Activated naive CD8-positive, alpha-beta T cell treated with anti-CD3 and anti-CD28 coated beads for 36 hours (primary cell): ENCODE data around the gene SLC22A23. TPM values are rescaled to one million over a fixed set of nuclear protein-coding genes. Genes with fewer than 3 reads are reported as not detected.

ENCODE experiments used
- DNase-seq: peaks from one replicate; pipeline ENCODE4 v3.0.0; 2021
- H3K27ac Mint-ChIP-seq: one replicate; pipeline ENCODE4 v1.8.0; 2022; ENCODE audit warnings: mild to moderate bottlenecking, moderate library complexity, mixed read lengths
- H3K27me3 Mint-ChIP-seq: one replicate; pipeline ENCODE4 v1.8.0; 2022; ENCODE audit warnings: mild to moderate bottlenecking, mixed read lengths
- H3K36me3 Mint-ChIP-seq: one replicate; pipeline ENCODE4 v1.8.0; 2021; ENCODE audit warnings: mild to moderate bottlenecking, mixed read lengths
- H3K4me1 Mint-ChIP-seq: one replicate; pipeline ENCODE4 v1.8.0; 2021; ENCODE audit warnings: mixed read lengths
- H3K4me3 Mint-ChIP-seq: one replicate; pipeline ENCODE4 v1.8.0; 2022; ENCODE audit warnings: mild to moderate bottlenecking, moderate library complexity, mixed read lengths
- H3K9me3 Mint-ChIP-seq: one replicate; pipeline ENCODE4 v1.8.0; 2022; ENCODE audit warnings: mixed read lengths
- total RNA-seq, 2 experiments: library from RNA; stranded (reverse); gene quantifications; one replicate each; pipeline ENCODE4 v1.2.3, GENCODE V29; 2021

Gene SLC22A23
- total RNA-seq, 2 experiments from 2014 or later, result 0.24 to 0.41 TPM

DNA sequence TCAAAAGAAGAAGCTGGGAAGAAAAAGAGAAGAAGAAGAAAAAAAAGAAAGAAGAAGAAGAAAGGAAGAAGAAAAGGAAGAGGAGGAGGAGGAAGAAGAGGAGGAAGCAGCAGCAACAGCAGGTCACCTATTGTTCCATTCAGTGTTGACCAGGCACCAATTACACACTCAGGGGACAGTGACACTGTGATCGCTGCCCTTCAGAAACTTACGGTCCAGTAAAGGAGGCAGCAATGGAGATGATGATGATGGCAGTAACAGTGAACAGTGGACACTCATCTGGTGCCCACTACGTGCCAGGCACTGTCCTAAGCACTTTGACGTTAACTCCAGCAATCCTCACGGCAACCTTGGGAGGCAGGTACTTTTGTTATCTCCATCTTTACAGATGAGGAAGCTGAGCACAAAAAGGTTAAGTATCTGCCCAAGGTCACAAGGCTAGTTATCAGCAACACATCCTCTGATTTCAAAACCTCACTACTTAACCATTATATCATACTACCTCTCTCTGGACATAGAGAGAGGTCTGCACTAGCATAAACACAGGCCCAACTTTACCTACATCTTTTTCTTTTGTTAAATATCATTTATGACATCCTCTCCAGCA is 83.2 kb downstream of the SLC22A23 start:
- H3K36me3 Mint-ChIP-seq, result no peaks in the 10 kb centered on the region
- H3K27ac Mint-ChIP-seq, result no peak overlapping the region
- no peaks in the 10 kb centered on the region for H3K27me3 Mint-ChIP-seq
- H3K4me1 Mint-ChIP-seq, result peaks cover 17% of the 10 kb centered on the region
- no peaks in the 10 kb centered on the region for H3K9me3 Mint-ChIP-seq
- DNase-seq, result no peak
- H3K4me3 Mint-ChIP-seq, result no peak overlapping the region

DNA sequence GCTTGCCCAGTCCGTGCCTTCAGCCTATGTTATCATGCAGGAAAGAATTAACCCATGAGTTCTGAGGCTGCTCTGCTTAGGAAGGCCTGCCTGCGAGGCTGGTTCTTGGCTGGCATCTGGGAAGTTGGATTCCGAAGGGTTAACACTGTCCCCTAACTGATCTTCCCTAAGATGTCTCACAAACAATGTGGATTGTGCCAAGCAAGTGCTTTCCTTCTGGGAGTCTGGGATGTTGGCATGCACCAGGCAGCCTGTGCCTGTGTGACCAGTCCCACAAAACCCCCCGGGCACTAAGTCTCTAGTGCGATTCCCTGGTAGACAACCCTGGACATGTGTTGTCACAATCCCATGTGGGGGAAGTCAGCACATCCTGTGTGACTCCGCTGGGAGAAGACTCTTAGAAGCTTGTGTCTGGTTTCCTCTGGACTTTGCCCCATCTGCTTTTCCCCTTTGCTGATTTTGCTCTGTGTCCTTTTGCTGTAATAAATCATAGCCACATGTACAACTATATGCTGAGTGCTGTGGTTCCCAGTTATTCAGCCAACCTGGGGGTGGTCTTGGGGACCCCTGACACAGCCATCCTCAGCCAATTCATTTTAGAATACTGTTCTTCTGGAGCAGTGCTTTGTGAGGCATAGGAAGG is 83.8 kb downstream of the SLC22A23 start:
- H3K27me3 Mint-ChIP-seq, result no peaks in the 10 kb centered on the region
- peaks cover 13% of the 10 kb centered on the region for H3K4me1 Mint-ChIP-seq
- DNase-seq, result no peak
- H3K36me3 Mint-ChIP-seq, result no peaks in the 10 kb centered on the region
- H3K4me3 Mint-ChIP-seq, result no peak overlapping the region
- no peaks in the 10 kb centered on the region for H3K9me3 Mint-ChIP-seq
- no peak overlapping the region for H3K27ac Mint-ChIP-seq

- H3K27ac Mint-ChIP-seq, result no peak overlapping the region
Measured at GRCh38 chr6:3372184-3372846, 84.5 kb downstream of the SLC22A23 start.

DNA sequence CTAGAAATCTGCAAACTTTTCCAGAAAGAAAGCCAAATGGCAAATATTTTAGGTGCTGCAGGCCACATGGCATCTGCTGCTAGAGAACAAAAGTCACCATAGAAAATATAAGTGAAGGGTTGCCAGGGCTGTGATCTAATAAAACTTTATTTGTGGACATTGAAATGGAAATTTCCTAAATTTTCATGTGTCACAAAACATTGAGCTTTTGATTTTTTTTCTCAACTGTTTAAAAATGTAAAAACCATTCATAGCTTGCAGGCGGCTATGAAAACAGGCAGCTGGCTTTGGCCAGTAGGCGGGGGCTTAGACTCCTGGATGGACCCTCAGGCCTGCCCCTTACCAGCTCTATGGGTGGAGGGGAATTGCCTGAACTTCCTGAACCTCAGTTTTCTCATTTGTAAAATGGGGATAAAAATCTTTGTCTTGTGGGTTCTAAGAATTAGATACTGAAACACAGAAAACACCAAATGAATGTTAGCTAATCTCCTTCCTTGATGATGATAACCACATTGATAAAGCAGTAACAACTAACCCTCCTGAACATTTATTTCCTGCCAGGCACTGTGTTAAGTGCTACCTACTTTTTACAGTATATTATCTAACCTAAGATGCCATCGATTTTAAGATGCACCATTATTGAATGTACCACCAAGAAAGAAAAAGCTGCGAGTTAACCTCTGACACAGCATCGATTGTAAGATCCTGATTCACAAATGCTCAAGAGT is 85.5 kb downstream of the SLC22A23 start:
- Mint-ChIP-seq H3K36me3 (no peaks in the 10 kb centered on the region), H3K9me3 (no peaks in the 10 kb centered on the region), H3K27me3 (no peaks in the 10 kb centered on the region), H3K4me1 (peaks cover 9% of the 10 kb centered on the region), H3K27ac (no peak overlapping the region), H3K4me3 (no peak overlapping the region)
- no peak for DNase-seq

More at GRCh38 chr6:3372184-3372846, 84.5 kb downstream of the SLC22A23 start:
- H3K9me3 Mint-ChIP-seq, result no peaks in the 10 kb centered on the region
- H3K36me3 Mint-ChIP-seq, result no peaks in the 10 kb centered on the region
- peaks cover 9% of the 10 kb centered on the region for H3K4me1 Mint-ChIP-seq
- no peak for DNase-seq
- no peaks in the 10 kb centered on the region for H3K27me3 Mint-ChIP-seq
- H3K4me3 Mint-ChIP-seq, result no peak overlapping the region

DNA sequence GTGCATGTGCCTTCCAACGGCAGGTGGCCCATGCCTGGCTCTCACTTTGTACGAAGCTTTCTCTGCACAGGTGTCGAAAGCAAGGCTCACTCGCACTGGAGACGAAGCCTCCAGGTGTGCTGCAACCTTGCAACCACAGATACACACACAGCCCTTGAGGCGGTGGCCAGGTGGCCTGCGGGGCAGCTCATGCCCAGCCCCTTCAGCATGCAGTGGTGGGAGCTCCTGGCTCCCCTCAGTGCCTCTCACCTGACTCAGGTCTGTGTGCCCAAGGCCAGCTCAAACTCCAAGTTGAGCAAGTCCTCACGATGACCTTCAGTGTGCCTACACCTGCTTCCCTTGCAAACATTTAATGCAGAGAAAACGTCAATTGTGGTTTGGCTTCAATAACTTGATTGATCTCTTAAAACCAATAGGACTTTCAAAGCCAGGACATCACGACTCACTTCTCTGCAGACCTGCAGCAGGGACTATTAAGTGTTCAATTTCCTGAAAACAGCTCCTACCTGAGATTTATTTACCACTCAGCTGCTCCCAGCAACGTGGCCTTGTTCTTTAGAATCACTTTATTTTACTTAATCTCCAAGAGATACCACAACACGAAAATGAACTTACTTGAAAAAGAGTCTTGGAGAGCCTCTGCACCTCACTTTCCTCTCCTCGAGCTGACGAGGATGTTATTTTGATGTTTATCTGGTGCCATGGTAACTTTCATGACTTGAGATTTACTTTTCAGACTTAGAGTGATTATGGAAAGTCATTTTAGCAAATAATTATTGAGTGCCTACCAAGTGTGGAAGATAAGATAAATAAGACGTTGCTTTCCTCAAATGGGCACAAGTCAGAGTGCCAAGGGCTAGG is 86.3 kb downstream of the SLC22A23 start:
- Mint-ChIP-seq H3K9me3 (no peaks in the 10 kb centered on the region), H3K4me1 (peaks cover 9% of the 10 kb centered on the region), H3K4me3 (no peak overlapping the region), H3K27ac (no peak overlapping the region), H3K36me3 (no peaks in the 10 kb centered on the region), H3K27me3 (no peaks in the 10 kb centered on the region)
- no peak for DNase-seq

- no peaks in the 10 kb centered on the region for H3K27me3 Mint-ChIP-seq
- H3K4me1 Mint-ChIP-seq, result peaks cover 9% of the 10 kb centered on the region
- H3K9me3 Mint-ChIP-seq, result no peaks in the 10 kb centered on the region
- DNase-seq, result no peak
- no peaks in the 10 kb centered on the region for H3K36me3 Mint-ChIP-seq
- H3K27ac Mint-ChIP-seq, result no peak overlapping the region
- no peak overlapping the region for H3K4me3 Mint-ChIP-seq
Measured at GRCh38 chr6:3369985-3370360, 86.9 kb downstream of the SLC22A23 start.

DNA sequence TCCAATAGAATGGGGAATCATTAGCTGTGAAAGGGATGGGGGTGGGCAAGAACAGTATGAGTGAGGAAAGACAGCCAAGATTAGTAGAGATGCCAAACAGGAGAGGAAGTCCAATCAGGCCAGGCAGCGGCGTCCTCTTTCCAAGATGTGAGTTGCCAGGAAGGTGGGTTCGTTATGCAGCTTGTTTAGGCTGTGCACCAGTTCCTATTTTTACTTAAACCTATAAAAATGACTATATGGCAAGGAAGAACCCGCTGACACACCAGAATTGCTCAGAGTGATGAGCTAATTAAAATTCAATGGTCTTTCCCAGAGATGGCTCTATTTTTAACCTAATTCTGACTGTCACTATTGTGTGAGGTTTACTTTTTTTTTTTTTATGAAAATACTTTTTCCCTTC is 88.2 kb downstream of the SLC22A23 start:
- no peaks in the 10 kb centered on the region for H3K9me3 Mint-ChIP-seq
- H3K27ac Mint-ChIP-seq, result no peak overlapping the region
- H3K27me3 Mint-ChIP-seq, result no peaks in the 10 kb centered on the region
- H3K4me1 Mint-ChIP-seq, result peaks cover 9% of the 10 kb centered on the region
- H3K4me3 Mint-ChIP-seq, result no peak overlapping the region
- DNase-seq, result no peak
- H3K36me3 Mint-ChIP-seq, result no peaks in the 10 kb centered on the region

GRCh38 chr6:3367630-3368029 is 89.2 kb downstream of the SLC22A23 start:
- Mint-ChIP-seq H3K27ac (no peak overlapping the region), H3K4me1 (peaks cover 9% of the 10 kb centered on the region), H3K9me3 (no peaks in the 10 kb centered on the region), H3K4me3 (no peak overlapping the region), H3K36me3 (no peaks in the 10 kb centered on the region), H3K27me3 (no peaks in the 10 kb centered on the region)
- DNase-seq, result no peak

GRCh38 chr6:3366596-3367413 is 90.0 kb downstream of the SLC22A23 start:
- no peak for DNase-seq
- no peak overlapping the region for H3K27ac Mint-ChIP-seq

GRCh38 chr6:3364391-3364790 is 92.5 kb downstream of the SLC22A23 start:
- Mint-ChIP-seq H3K4me1 (no peaks in the 10 kb centered on the region), H3K9me3 (no peaks in the 10 kb centered on the region), H3K4me3 (no peak overlapping the region), H3K36me3 (no peaks in the 10 kb centered on the region), H3K27ac (no peak overlapping the region), H3K27me3 (no peaks in the 10 kb centered on the region)
- no peak for DNase-seq

More at GRCh38 chr6:3366596-3367413, 90.0 kb downstream of the SLC22A23 start:
- Mint-ChIP-seq H3K9me3 (no peaks in the 10 kb centered on the region), H3K4me3 (no peak overlapping the region), H3K36me3 (no peaks in the 10 kb centered on the region), H3K27me3 (no peaks in the 10 kb centered on the region), H3K4me1 (peaks cover 9% of the 10 kb centered on the region)

- no peak for DNase-seq
- Mint-ChIP-seq H3K4me3 (no peak overlapping the region), H3K27ac (no peak overlapping the region), H3K36me3 (no peaks in the 10 kb centered on the region), H3K27me3 (no peaks in the 10 kb centered on the region), H3K4me1 (no peaks in the 10 kb centered on the region), H3K9me3 (no peaks in the 10 kb centered on the region)
Measured at GRCh38 chr6:3363296-3364025, 93.4 kb downstream of the SLC22A23 start.

DNA sequence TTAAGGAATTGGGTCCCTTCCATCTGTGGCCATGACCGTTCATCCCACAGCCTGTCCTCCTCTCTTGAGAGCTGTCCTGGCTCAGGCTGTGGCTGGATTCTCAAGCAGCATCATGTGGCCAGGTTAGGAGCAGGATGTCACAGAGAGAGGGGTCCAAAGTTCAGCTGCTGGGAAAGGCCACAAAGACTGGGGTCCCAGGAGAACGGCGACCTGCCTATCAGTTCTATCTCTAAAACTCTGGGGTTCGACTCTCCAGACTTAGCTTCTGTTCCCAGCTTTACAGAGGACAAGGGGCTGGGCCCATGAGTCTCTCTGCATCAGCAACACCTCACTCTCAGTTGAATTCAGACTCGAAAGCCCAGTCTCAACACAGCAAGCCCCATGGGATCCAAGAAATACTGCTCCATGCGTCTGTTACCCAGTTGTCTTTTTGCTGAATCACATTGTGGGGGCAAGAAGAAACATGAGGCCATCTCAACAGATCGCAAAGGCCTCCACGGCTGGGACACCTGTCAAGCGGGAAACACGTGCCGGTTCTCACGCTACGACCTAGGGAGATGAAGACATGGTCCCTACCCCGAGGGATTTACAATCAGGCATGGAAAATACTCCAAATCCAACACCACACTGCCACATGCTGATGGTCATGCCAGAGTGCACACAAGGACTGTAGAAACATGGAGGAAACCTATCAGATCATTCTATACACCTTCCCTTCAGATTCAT is 95.4 kb downstream of the SLC22A23 start:
- no peak overlapping the region for H3K4me3 Mint-ChIP-seq
- no peak overlapping the region for H3K27ac Mint-ChIP-seq
- DNase-seq, result no peak
- H3K4me1 Mint-ChIP-seq, result peaks cover 4% of the 10 kb centered on the region
- no peaks in the 10 kb centered on the region for H3K27me3 Mint-ChIP-seq
- H3K9me3 Mint-ChIP-seq, result no peaks in the 10 kb centered on the region
- no peaks in the 10 kb centered on the region for H3K36me3 Mint-ChIP-seq

DNA sequence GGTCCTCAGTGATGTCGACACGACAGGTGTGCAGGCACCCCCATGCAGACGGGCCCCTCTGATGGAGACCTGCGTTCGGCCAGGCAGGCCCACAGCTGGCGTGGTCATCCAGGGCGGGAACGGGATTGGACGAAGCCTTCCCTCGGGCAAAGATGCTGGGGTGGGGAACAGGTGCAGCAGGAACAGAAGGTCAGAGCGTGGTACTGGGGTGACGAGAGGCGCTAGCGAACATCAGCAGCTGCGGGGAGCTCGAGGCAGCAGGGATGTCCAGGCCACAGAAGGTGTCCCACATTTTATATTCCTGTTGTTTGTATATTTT is 96.2 kb downstream of the SLC22A23 start:
- H3K27me3 Mint-ChIP-seq, result peaks cover under 1% of the 10 kb centered on the region
- H3K36me3 Mint-ChIP-seq, result no peaks in the 10 kb centered on the region
- H3K4me3 Mint-ChIP-seq, result no peak overlapping the region
- H3K27ac Mint-ChIP-seq, result no peak overlapping the region
- no peak for DNase-seq
- peaks cover 1% of the 10 kb centered on the region for H3K9me3 Mint-ChIP-seq
- peaks cover 10% of the 10 kb centered on the region for H3K4me1 Mint-ChIP-seq
